ENCODE results near the gene CDKN1A.

CDKN1A gene

GRCh38 chr6:36634317-36635108 is 44.0 kb upstream of the CDKN1A start:
- WGBS (ENCODE audit: extremely low coverage, insufficient coverage, low lambda C conversion rate): no CpG with 5 or more reads among the region's 16 CpGs
- no peak for DNase-seq
- no peak overlapping the region for H3K4me3 ChIP-seq (ENCODE audit: low read length)

DNA sequence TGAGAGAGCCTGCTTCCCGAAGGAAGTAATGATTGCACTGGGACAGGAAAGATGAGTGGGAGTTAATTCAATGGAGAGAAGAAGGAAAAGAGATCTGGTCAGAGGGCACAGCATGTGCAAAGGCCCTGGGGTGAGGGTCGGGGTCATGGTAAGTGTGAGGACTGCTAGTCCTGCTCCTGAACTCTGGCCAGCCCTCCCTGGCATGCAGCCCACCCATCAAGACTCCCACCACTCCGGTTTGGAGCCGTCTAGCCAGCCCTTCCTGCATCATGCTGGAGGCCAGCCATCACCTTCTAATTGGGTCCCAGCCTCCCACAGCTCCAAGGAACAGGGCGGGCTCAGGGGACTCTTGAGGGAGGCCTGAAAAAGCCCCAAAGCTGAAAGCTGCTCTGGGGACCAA is 42.2 kb upstream of the CDKN1A start:
- Histone ChIP-seq H3K56ac (ENCODE audit: low read length) (no peak overlapping the region), H3K4me2 (ENCODE audit: low read length) (no peak overlapping the region), H3K18ac (ENCODE audit: low read length) (no peak overlapping the region), H4K5ac (ENCODE audit: low read length) (no peak overlapping the region), H3K23ac (ENCODE audit: low read length) (no peak overlapping the region), H3K4me3 (ENCODE audit: low read length) (no peak overlapping the region), H4K8ac (ENCODE audit: low read depth, low read length) (no peak overlapping the region), H3K4me1 (ENCODE audit: control insufficient read depth, low read depth, low read length) (no peaks in the 10 kb centered on the region), H3K79me2 (ENCODE audit: control insufficient read depth, insufficient read depth, low read length) (no peaks in the 10 kb centered on the region), H2AK5ac (ENCODE audit: low read length) (no peak overlapping the region), H3K27me3 (ENCODE audit: insufficient read depth, low read length, poor library complexity) (no peaks in the 10 kb centered on the region), H2BK120ac (ENCODE audit: low read depth, low read length) (no peak overlapping the region), H3K36me3 (ENCODE audit: control insufficient read depth, insufficient read depth, low read length) (no peaks in the 10 kb centered on the region), H3K9ac (ENCODE audit: low read length) (no peak overlapping the region), H2BK15ac (replicated peaks; ENCODE audit: low read depth) (no peak overlapping the region), H2BK5ac (ENCODE audit: low read length) (no peak overlapping the region), H3K27ac (ENCODE audit: low read depth, low read length) (no peak overlapping the region), H3K4ac (ENCODE audit: low read depth, low read length) (no peak overlapping the region), H3K79me1 (ENCODE audit: low read length) (no peaks in the 10 kb centered on the region)
- WGBS (ENCODE audit: extremely low coverage, insufficient coverage, low lambda C conversion rate): no CpG with 5 or more reads among the region's 5 CpGs
- no peak for DNase-seq

More at GRCh38 chr6:36634317-36635108, 44.0 kb upstream of the CDKN1A start:
- no peaks in the 10 kb centered on the region for H3K36me3 ChIP-seq (ENCODE audit: control insufficient read depth, insufficient read depth, low read length)
- H2BK15ac ChIP-seq (replicated peaks; ENCODE audit: low read depth): no peak overlapping the region
- H4K5ac ChIP-seq (ENCODE audit: low read length): no peak overlapping the region
- no peak overlapping the region for H3K4ac ChIP-seq (ENCODE audit: low read depth, low read length)
- H2BK120ac ChIP-seq (ENCODE audit: low read depth, low read length): no peak overlapping the region
- no peak overlapping the region for H2BK5ac ChIP-seq (ENCODE audit: low read length)
- H3K4me1 ChIP-seq (ENCODE audit: control insufficient read depth, low read depth, low read length): no peaks in the 10 kb centered on the region
- H3K18ac ChIP-seq (ENCODE audit: low read length): no peak overlapping the region
- no peak overlapping the region for H3K27ac ChIP-seq (ENCODE audit: low read depth, low read length)
- H3K56ac ChIP-seq (ENCODE audit: low read length): no peak overlapping the region
- H3K79me2 ChIP-seq (ENCODE audit: control insufficient read depth, insufficient read depth, low read length): no peaks in the 10 kb centered on the region
- H3K23ac ChIP-seq (ENCODE audit: low read length): no peak overlapping the region
- no peaks in the 10 kb centered on the region for H3K79me1 ChIP-seq (ENCODE audit: low read length)
- H3K27me3 ChIP-seq (ENCODE audit: insufficient read depth, low read length, poor library complexity): no peaks in the 10 kb centered on the region
- no peak overlapping the region for H3K4me2 ChIP-seq (ENCODE audit: low read length)
- no peak overlapping the region for H4K8ac ChIP-seq (ENCODE audit: low read depth, low read length)
- H3K9ac ChIP-seq (ENCODE audit: low read length): no peak overlapping the region
- H2AK5ac ChIP-seq (ENCODE audit: low read length): no peak overlapping the region

DNA sequence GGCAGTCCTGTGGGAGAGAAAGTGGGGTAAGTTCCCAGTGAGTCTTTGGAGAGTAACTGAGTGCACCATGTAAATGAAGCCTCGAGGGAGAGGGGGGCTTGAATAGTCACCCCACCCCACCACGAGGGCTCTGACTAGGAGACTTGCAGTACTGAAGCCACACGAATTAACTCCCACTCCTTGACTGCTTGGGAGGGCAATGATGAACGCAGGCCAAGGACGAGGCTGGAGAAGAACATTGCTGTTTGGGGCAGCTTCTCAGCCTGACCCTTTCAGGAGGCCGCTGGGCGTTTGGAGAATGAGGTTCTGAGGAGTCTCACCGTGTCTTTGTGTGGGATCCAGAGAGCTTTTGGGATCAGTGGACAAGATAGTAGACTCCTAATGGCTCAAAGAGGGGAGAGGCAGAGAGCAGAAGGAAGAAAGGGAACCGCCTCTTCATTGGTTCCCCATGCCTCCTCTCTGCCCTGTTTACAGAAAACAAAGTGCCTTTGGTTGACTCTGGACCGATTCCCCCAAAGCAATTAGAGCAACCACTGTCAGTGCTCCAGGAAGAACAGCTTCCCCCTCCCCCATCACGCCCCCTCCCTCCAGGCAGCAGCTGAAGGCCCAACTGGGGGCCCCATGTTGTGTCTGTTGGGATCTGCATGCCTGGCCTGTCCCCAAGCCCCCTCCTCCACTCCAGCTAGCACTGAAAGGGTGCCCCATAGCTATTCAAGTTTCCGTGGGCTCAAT is 41.7 kb upstream of the CDKN1A start:
- no peak overlapping the region for H2BK120ac ChIP-seq (ENCODE audit: low read depth, low read length)
- H3K9ac ChIP-seq (ENCODE audit: low read length): no peak overlapping the region
- no peak overlapping the region for H3K4me3 ChIP-seq (ENCODE audit: low read length)
- H3K36me3 ChIP-seq (ENCODE audit: control insufficient read depth, insufficient read depth, low read length): no peaks in the 10 kb centered on the region
- H3K56ac ChIP-seq (ENCODE audit: low read length): no peak overlapping the region
- no peak overlapping the region for H4K8ac ChIP-seq (ENCODE audit: low read depth, low read length)
- no peak overlapping the region for H3K18ac ChIP-seq (ENCODE audit: low read length)
- no peak for DNase-seq
- no CpG with 5 or more reads among the region's 12 CpGs for WGBS (ENCODE audit: extremely low coverage, insufficient coverage, low lambda C conversion rate)
- H3K4ac ChIP-seq (ENCODE audit: low read depth, low read length): no peak overlapping the region
- no peak overlapping the region for H3K27ac ChIP-seq (ENCODE audit: low read depth, low read length)
- H2AK5ac ChIP-seq (ENCODE audit: low read length): no peak overlapping the region
- no peaks in the 10 kb centered on the region for H3K27me3 ChIP-seq (ENCODE audit: insufficient read depth, low read length, poor library complexity)
- no peak overlapping the region for H3K23ac ChIP-seq (ENCODE audit: low read length)
- H3K79me1 ChIP-seq (ENCODE audit: low read length): no peaks in the 10 kb centered on the region
- no peak overlapping the region for H2BK5ac ChIP-seq (ENCODE audit: low read length)
- H3K4me1 ChIP-seq (ENCODE audit: control insufficient read depth, low read depth, low read length): no peaks in the 10 kb centered on the region
- H3K4me2 ChIP-seq (ENCODE audit: low read length): no peak overlapping the region
- no peaks in the 10 kb centered on the region for H3K79me2 ChIP-seq (ENCODE audit: control insufficient read depth, insufficient read depth, low read length)
- H4K5ac ChIP-seq (ENCODE audit: low read length): no peak overlapping the region
- no peak overlapping the region for H2BK15ac ChIP-seq (replicated peaks; ENCODE audit: low read depth)

DNA sequence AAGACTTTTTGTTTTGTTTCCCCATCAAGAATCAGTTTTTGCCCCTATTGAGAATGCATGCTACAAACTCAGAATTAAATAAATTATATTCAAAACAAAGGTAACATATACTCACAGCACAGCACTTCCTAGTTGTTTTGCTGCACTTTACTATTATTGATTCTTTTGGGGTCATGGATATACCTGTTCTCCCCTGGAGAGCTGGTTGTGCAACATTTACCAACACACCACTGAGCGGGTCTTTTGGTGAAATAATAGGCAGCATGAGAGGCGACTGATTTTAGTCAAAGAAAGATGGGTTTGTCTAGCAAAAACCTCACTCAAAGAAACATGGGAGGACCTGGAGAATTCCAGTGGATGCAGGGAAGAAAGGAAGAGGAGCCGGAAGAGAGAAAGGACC is 39.9 kb upstream of the CDKN1A start:
- Histone ChIP-seq H4K5ac (ENCODE audit: low read length) (no peak overlapping the region), H2BK120ac (ENCODE audit: low read depth, low read length) (no peak overlapping the region), H3K4ac (ENCODE audit: low read depth, low read length) (no peak overlapping the region), H2BK5ac (ENCODE audit: low read length) (no peak overlapping the region), H2AK5ac (ENCODE audit: low read length) (no peak overlapping the region), H3K23ac (ENCODE audit: low read length) (no peak overlapping the region), H3K27ac (ENCODE audit: low read depth, low read length) (no peak overlapping the region), H2BK15ac (replicated peaks; ENCODE audit: low read depth) (no peak overlapping the region), H3K18ac (ENCODE audit: low read length) (no peak overlapping the region), H3K4me3 (ENCODE audit: low read length) (no peak overlapping the region), H3K9ac (ENCODE audit: low read length) (no peak overlapping the region), H3K4me2 (ENCODE audit: low read length) (no peak overlapping the region), H3K36me3 (ENCODE audit: control insufficient read depth, insufficient read depth, low read length) (no peaks in the 10 kb centered on the region), H3K4me1 (ENCODE audit: control insufficient read depth, low read depth, low read length) (no peaks in the 10 kb centered on the region), H4K8ac (ENCODE audit: low read depth, low read length) (no peak overlapping the region), H3K79me1 (ENCODE audit: low read length) (no peaks in the 10 kb centered on the region), H3K27me3 (ENCODE audit: insufficient read depth, low read length, poor library complexity) (no peaks in the 10 kb centered on the region), H3K56ac (ENCODE audit: low read length) (no peak overlapping the region), H3K79me2 (ENCODE audit: control insufficient read depth, insufficient read depth, low read length) (no peaks in the 10 kb centered on the region)
- no peak for DNase-seq
- WGBS (ENCODE audit: extremely low coverage, insufficient coverage, low lambda C conversion rate): no CpG with 5 or more reads among the region's 3 CpGs

- H3K18ac ChIP-seq (ENCODE audit: low read length): no peak overlapping the region
- no peak for DNase-seq
- no peak overlapping the region for H3K4ac ChIP-seq (ENCODE audit: low read depth, low read length)
- no peaks in the 10 kb centered on the region for H3K4me1 ChIP-seq (ENCODE audit: control insufficient read depth, low read depth, low read length)
- no peak overlapping the region for H2BK5ac ChIP-seq (ENCODE audit: low read length)
- H3K27me3 ChIP-seq (ENCODE audit: insufficient read depth, low read length, poor library complexity): no peaks in the 10 kb centered on the region
- no peak overlapping the region for H2AK5ac ChIP-seq (ENCODE audit: low read length)
- H3K4me2 ChIP-seq (ENCODE audit: low read length): no peak overlapping the region
- no peaks in the 10 kb centered on the region for H3K79me2 ChIP-seq (ENCODE audit: control insufficient read depth, insufficient read depth, low read length)
- H4K5ac ChIP-seq (ENCODE audit: low read length): no peak overlapping the region
- no peak overlapping the region for H3K23ac ChIP-seq (ENCODE audit: low read length)
- H3K56ac ChIP-seq (ENCODE audit: low read length): no peak overlapping the region
- H3K79me1 ChIP-seq (ENCODE audit: low read length): no peaks in the 10 kb centered on the region
- no peaks in the 10 kb centered on the region for H3K36me3 ChIP-seq (ENCODE audit: control insufficient read depth, insufficient read depth, low read length)
- WGBS (ENCODE audit: extremely low coverage, insufficient coverage, low lambda C conversion rate): no CpG with 5 or more reads among the region's 11 CpGs
- H3K4me3 ChIP-seq (ENCODE audit: low read length): no peak overlapping the region
- no peak overlapping the region for H2BK120ac ChIP-seq (ENCODE audit: low read depth, low read length)
- no peak overlapping the region for H4K8ac ChIP-seq (ENCODE audit: low read depth, low read length)
- no peak overlapping the region for H2BK15ac ChIP-seq (replicated peaks; ENCODE audit: low read depth)
- no peak overlapping the region for H3K27ac ChIP-seq (ENCODE audit: low read depth, low read length)
- H3K9ac ChIP-seq (ENCODE audit: low read length): no peak overlapping the region
Measured at GRCh38 chr6:36639171-36639808, 39.2 kb upstream of the CDKN1A start.

Data from mesendoderm (in vitro differentiated cells).